Measurements from ENCODE around the gene PRR5L.
"Not testable (repeated sequence)": the region's sequence is repeated elsewhere in the genome, so short reads cannot be mapped to it uniquely, and the experiment has no call there.

PRR5L gene

GRCh38 chr11:36455658-36456111, 159.6 kb downstream of the PRR5L start:
- H3K4me3 ChIP-seq (ENCODE audit: low read depth, low read length) = no peak overlapping the region

GRCh38 chr11:36456156-36456555, 160.1 kb downstream of the PRR5L start:
- H3K4me3 ChIP-seq (ENCODE audit: low read depth, low read length) = no peak overlapping the region

- no peak overlapping the region for H3K4me3 ChIP-seq (ENCODE audit: low read depth, low read length)
Measured at GRCh38 chr11:36458129-36458915, 162.2 kb downstream of the PRR5L start.

- H3K4me3 ChIP-seq (ENCODE audit: low read depth, low read length) = no peak overlapping the region
Measured at GRCh38 chr11:36459046-36459445, 163.0 kb downstream of the PRR5L start.

GRCh38 chr11:36460220-36460619, 164.1 kb downstream of the PRR5L start:
- H3K4me3 ChIP-seq (ENCODE audit: low read depth, low read length) = no peak overlapping the region

- no peak overlapping the region for H3K4me3 ChIP-seq (ENCODE audit: low read depth, low read length)
Measured at GRCh38 chr11:36462321-36462720, 166.2 kb downstream of the PRR5L start.

- H3K4me3 ChIP-seq (ENCODE audit: low read depth, low read length) = no peak overlapping the region
Measured at GRCh38 chr11:36463781-36464180, 167.7 kb downstream of the PRR5L start.

- H3K4me3 ChIP-seq (ENCODE audit: low read depth, low read length) = no peak overlapping the region
Measured at GRCh38 chr11:36464720-36465119, 168.6 kb downstream of the PRR5L start.

- no peak overlapping the region for H3K4me3 ChIP-seq (ENCODE audit: low read depth, low read length)
Measured at GRCh38 chr11:36465449-36466163, 169.5 kb downstream of the PRR5L start.

- no peak overlapping the region for H3K4me3 ChIP-seq (ENCODE audit: low read depth, low read length)
Measured at GRCh38 chr11:36467012-36467411, 170.9 kb downstream of the PRR5L start.

- H3K4me3 ChIP-seq (ENCODE audit: low read depth, low read length) = no peak overlapping the region
Measured at GRCh38 chr11:36467916-36468315, 171.8 kb downstream of the PRR5L start.

- H3K4me3 ChIP-seq (ENCODE audit: low read depth, low read length) = no peak overlapping the region
Measured at GRCh38 chr11:36469063-36469462, 173.0 kb downstream of the PRR5L start.

GRCh38 chr11:36469881-36470802, 174.1 kb downstream of the PRR5L start:
- no peak overlapping the region for H3K4me3 ChIP-seq (ENCODE audit: low read depth, low read length)

- no peak overlapping the region for H3K4me3 ChIP-seq (ENCODE audit: low read depth, low read length)
Measured at GRCh38 chr11:36471577-36471976, 175.5 kb downstream of the PRR5L start.

- no peak overlapping the region for H3K4me3 ChIP-seq (ENCODE audit: low read depth, low read length)
Measured at GRCh38 chr11:36475192-36475591, 179.1 kb downstream of the PRR5L start.

- H3K4me3 ChIP-seq (ENCODE audit: low read depth, low read length) = no peak overlapping the region
Measured at GRCh38 chr11:36478700-36479329, 182.7 kb downstream of the PRR5L start.

- no peak overlapping the region for H3K4me3 ChIP-seq (ENCODE audit: low read depth, low read length)
Measured at GRCh38 chr11:36480833-36481232, 184.7 kb downstream of the PRR5L start.

- not testable (repeated sequence) for H3K4me3 ChIP-seq (ENCODE audit: low read depth, low read length)
Measured at GRCh38 chr11:36483042-36483441, 187.0 kb downstream of the PRR5L start.

- no peak overlapping the region for H3K4me3 ChIP-seq (ENCODE audit: low read depth, low read length)
Measured at GRCh38 chr11:36485298-36486002, 189.4 kb downstream of the PRR5L start.

GRCh38 chr11:36487619-36488018, 191.5 kb downstream of the PRR5L start:
- no peak overlapping the region for H3K4me3 ChIP-seq (ENCODE audit: low read depth, low read length)

Data from iPS-11a (cell line).